Measurements from ENCODE around the gene ACAT1. TPM values are rescaled to one million over a fixed set of nuclear protein-coding genes. Genes with fewer than 3 reads are reported as not detected.

The ACAT1 gene
- polyA plus RNA-seq, 1 of the 3 experiments (the other 2 are of a cell fraction), result 78.8 TPM

Small RNAs within 50 kb of the gene (small RNA-seq; reads per million reads assigned to genes)
- gene RF00019, result 0 reads per million in 7 experiments

Other genes with a start within 250 kb of the ACAT1 start
- gene RAB39A, start 193.1 kb upstream of the ACAT1 start, polyA plus RNA-seq (2012; rRNA removed), result 0.18 and 0.36 TPM in 2 replicates
- 6.8 and 8.0 TPM in 2 replicates for gene CUL5, start 112.7 kb upstream of the ACAT1 start, polyA plus RNA-seq (2012; rRNA removed)
- 2.1 and 3.0 TPM in 2 replicates for gene NPAT, start 101.1 kb downstream of the ACAT1 start, polyA plus RNA-seq (2012; rRNA removed)
- gene ATM, start 101.5 kb downstream of the ACAT1 start, polyA plus RNA-seq (2012; rRNA removed), result 14.1 and 20.4 TPM in 2 replicates